ENCODE results near the gene MAP4K2. TPM values are rescaled to one million over a fixed set of nuclear protein-coding genes. Genes with fewer than 3 reads are reported as not detected.
A peak's percentile ranks its signal among the peaks of the same experiment; 100 is the strongest.

MAP4K2 gene
- total and polyA plus RNA-seq, 2 experiments from 2014 or later: 9.9 to 42.6 TPM

GRCh38 chr11:64765851-64766665, 37.0 kb downstream of the MAP4K2 start:
- no peak overlapping the region for H3K4me2 ChIP-seq
- no peak overlapping the region for H3K27ac ChIP-seq (ENCODE audit: low read depth)

GRCh38 chr11:64765291-64765850, 37.6 kb downstream of the MAP4K2 start:
- Histone ChIP-seq H3K27ac (ENCODE audit: low read depth) (peak overlapping the region; percentile 96; the same call in 1 of the 2 replicates), H3K36me3 (ENCODE audit: insufficient read depth) (peaks cover 43% of the 10 kb centered on the region)

More at GRCh38 chr11:64765851-64766665, 37.0 kb downstream of the MAP4K2 start:
- Mint-ChIP-seq H3K9me3 (no peaks in the 10 kb centered on the region; the same call in 2 of the 3 replicates), H3K4me3 (no peak overlapping the region), H3K27me3 (ENCODE audit: insufficient read depth, low read depth, poor library complexity) (peaks cover 35% of the 10 kb centered on the region), H3K4me1 (peaks cover 66% of the 10 kb centered on the region), H3K27ac (peak overlapping the region; percentile 16; the same call in 1 of the 2 replicates), H3K36me3 (ENCODE audit: low read depth) (peaks cover 82% of the 10 kb centered on the region)
- peak; percentile 1; the same call in 2 of the 3 replicates for ATAC-seq
- Histone ChIP-seq H3F3A (replicated peaks; ENCODE audit: low read depth) (peaks cover 81% of the 10 kb centered on the region), H3K9me2 (ENCODE audit: insufficient read depth) (no peaks in the 10 kb centered on the region), H3K4me3 (no peak overlapping the region), H3K27me3 (ENCODE audit: insufficient read depth) (no peaks in the 10 kb centered on the region), H2AFZ (no peak overlapping the region), H3K4me1 (ENCODE audit: insufficient read depth) (peaks cover 47% of the 10 kb centered on the region), H3K79me2 (replicated peaks; ENCODE audit: insufficient read depth) (peaks cover 32% of the 10 kb centered on the region), H4K20me1 (replicated peaks; ENCODE audit: insufficient read depth) (peaks cover 51% of the 10 kb centered on the region), H3K36me3 (ENCODE audit: insufficient read depth) (peaks cover 50% of the 10 kb centered on the region)
- TF ChIP-seq POLR2AphosphoS5 (IDR thresholded peaks at IDR 0.05; ENCODE audit: low read depth) (peak; percentile 11; the same call in 1 of the 2 replicates), CREB1 (CRISPR knock-in tag; IDR thresholded peaks at IDR 0.05; ENCODE audit: low read depth) (no peak)
- DNase-seq (ENCODE audit: low spot score): peak; percentile 51

More at GRCh38 chr11:64765291-64765850, 37.6 kb downstream of the MAP4K2 start:
- ATAC-seq (peak; percentile 3), DNase-seq (ENCODE audit: low spot score) (peak; percentile 80)
- Mint-ChIP-seq H3K36me3 (ENCODE audit: low read depth) (peaks cover 78% of the 10 kb centered on the region), H3K4me3 (no peak overlapping the region; the same call in 2 of the 3 replicates), H3K27me3 (ENCODE audit: insufficient read depth, low read depth, poor library complexity) (peaks cover 38% of the 10 kb centered on the region), H3K4me1 (peaks cover 73% of the 10 kb centered on the region), H3K9me3 (no peaks in the 10 kb centered on the region; the same call in 1 of the 3 replicates), H3K27ac (peak overlapping the region; percentile 80; the same call in 1 of the 2 replicates)
- H3K4me1 ChIP-seq (ENCODE audit: insufficient read depth): peaks cover 54% of the 10 kb centered on the region
- H2AFZ ChIP-seq: no peak overlapping the region
- no peaks in the 10 kb centered on the region for H3K27me3 ChIP-seq (ENCODE audit: insufficient read depth)
- H3K4me3 ChIP-seq: no peak overlapping the region
- H3K4me2 ChIP-seq: no peak overlapping the region
- no peaks in the 10 kb centered on the region for H3K9me2 ChIP-seq (ENCODE audit: insufficient read depth)
- TF ChIP-seq JUNB (IDR thresholded peaks at IDR 0.05; ENCODE audit: unreplicated experiment) (no peak), POLR2AphosphoS5 (IDR thresholded peaks at IDR 0.05; ENCODE audit: low read depth) (peak; percentile 49; the same call in 1 of the 2 replicates), EZH2phosphoT487 (IDR thresholded peaks at IDR 0.05; ENCODE audit: unreplicated experiment) (no peak), CTCF (conservative IDR thresholded peaks at IDR 0.05; ENCODE audit: low read depth in 2 of 2) (peak; percentile 68 to 71)
- H3F3A ChIP-seq (replicated peaks; ENCODE audit: low read depth): peaks cover 81% of the 10 kb centered on the region
- peaks cover 44% of the 10 kb centered on the region for H4K20me1 ChIP-seq (replicated peaks; ENCODE audit: insufficient read depth)
- H3K79me2 ChIP-seq (replicated peaks; ENCODE audit: insufficient read depth): peaks cover 25% of the 10 kb centered on the region
